B cell (primary cell): ENCODE data around the gene C15orf39. TPM values are rescaled to one million over a fixed set of nuclear protein-coding genes. Genes with fewer than 3 reads are reported as not detected.

Experiments used
- ATAC-seq: fragments of 200-7000 bp; cut with Tn5 transposase; one replicate; pipeline ENCODE4 v1.10.0; 2021; ENCODE audit warnings: low read depth, mild to moderate bottlenecking, moderate number of reproducible peaks, moderate library complexity
- CTCF ChIA-PET: fragments of 350-600 bp; sonication (Branson Sonifier 250); formaldehyde crosslinking; loops from one replicate; lab custom pipeline; 2021; ENCODE audit warnings: antibody characterized with exemption, inconsistent platforms; lab: Charles Lee
- POLR2A ChIA-PET: fragments of 350-600 bp; sonication (Branson Sonifier 250); formaldehyde crosslinking; loops from one replicate; lab custom pipeline; 2021; ENCODE audit warnings: antibody characterized with exemption; lab: Charles Lee
- DNase-seq: peaks from one replicate; pipeline ENCODE4 v3.0.0; 2013
- H2AFZ ChIP-seq: 2 replicates; pipeline ENCODE4 v1.6.1; 2012; ENCODE audit warnings: mild to moderate bottlenecking, low read depth, low read length; ENCODE audit not compliant: insufficient read depth, poor library complexity, severe bottlenecking
- H3K27ac ChIP-seq, 2 donors: 1 replicate in 1 of 2; 2 replicates in 1 of 2; pipeline ENCODE4 v1.5.1; 2012 to 2013; ENCODE audit warnings: low read length in 2 of 2, mild to moderate bottlenecking in 2 of 2, moderate library complexity in 1 of 2
- H3K27me3 ChIP-seq, 4 experiments: fragments of 200-600 bp in 1 of 4; sonication (generic) in 1 of 4; replicated peaks in 1 of 4; 1 replicate in 2 of 4; 2 replicates in 2 of 4; pipeline versions ENCODE4 v1.6.1 to v1.7.0; 2013 to 2016; ENCODE audit warnings: low read length in 3 of 4, mild to moderate bottlenecking in 2 of 4, mixed read lengths in 1 of 4, moderate library complexity in 1 of 4; ENCODE audit not compliant: insufficient read depth in 4 of 4, control insufficient read depth in 3 of 4; ENCODE audit errors: control extremely low read depth in 1 of 4
- H3K36me3 ChIP-seq, 2 experiments: replicated peaks in 1 of 2; 1 replicate in 1 of 2; 2 replicates in 1 of 2; pipeline versions ENCODE4 v1.6.1 to v1.7.1; 2013; ENCODE audit warnings: low read length in 1 of 2; ENCODE audit not compliant: insufficient read depth in 2 of 2, control insufficient read depth in 1 of 2; ENCODE audit errors: control extremely low read depth in 1 of 2, extremely low read depth in 1 of 2
- H3K4me1 ChIP-seq, 2 donors: fragments of 200-600 bp in 1 of 2; sonication (generic) in 1 of 2; 1 replicate in 1 of 2; 2 replicates in 1 of 2; pipeline versions ENCODE4 v1.5.1 to v1.6.1; 2013 to 2017; ENCODE audit warnings: low read length in 2 of 2; ENCODE audit not compliant: control insufficient read depth in 2 of 2, insufficient read depth in 2 of 2
- H3K4me2 ChIP-seq: replicated peaks from 2 replicates; pipeline ENCODE3; 2012; ENCODE audit warnings: mild to moderate bottlenecking, low read depth, low read length; ENCODE audit not compliant: poor library complexity, severe bottlenecking
- H3K4me3 ChIP-seq, 5 experiments: fragments of 200-600 bp in 1 of 5; sonication (generic) in 1 of 5; 1 replicate in 3 of 5; 2 replicates in 2 of 5; pipeline versions ENCODE4 v1.5.1 to v1.7.0; 2011 to 2016; ENCODE audit warnings: low read length in 4 of 5, mild to moderate bottlenecking in 4 of 5, low read depth in 2 of 5, control low read depth in 1 of 5, moderate library complexity in 1 of 5; ENCODE audit not compliant: insufficient read depth in 1 of 5; ENCODE audit errors: control extremely low read depth in 1 of 5, extremely low read depth in 1 of 5
- H3K79me2 ChIP-seq: fragments of 200-600 bp; sonication (generic); one replicate; pipeline ENCODE4 v1.6.0; 2016; ENCODE audit warnings: low read length; ENCODE audit not compliant: control insufficient read depth, insufficient read depth
- H3K9ac ChIP-seq: fragments of 200-600 bp; sonication (generic); 2 replicates; pipeline ENCODE4 v1.6.1; 2017; ENCODE audit warnings: mild to moderate bottlenecking, low read length, moderate library complexity
- H3K9me3 ChIP-seq, 3 donors: one replicate each; pipeline versions ENCODE4 v1.6.1 to v1.7.1; 2013; ENCODE audit warnings: low read length in 2 of 3; ENCODE audit not compliant: control insufficient read depth in 2 of 3, insufficient read depth in 1 of 3; ENCODE audit errors: control extremely low read depth in 1 of 3
- H4K20me1 ChIP-seq: 2 replicates; pipeline ENCODE4 v1.6.0; 2012; ENCODE audit warnings: mild to moderate bottlenecking, low read length; ENCODE audit not compliant: insufficient read depth, control insufficient read depth, poor library complexity, severe bottlenecking
- H3K27ac Mint-ChIP-seq: one replicate; pipeline ENCODE4 v1.8.0; 2021; ENCODE audit warnings: mixed read lengths
- H3K27me3 Mint-ChIP-seq: one replicate; pipeline ENCODE4 v1.8.0; 2021; ENCODE audit warnings: mixed read lengths
- H3K4me1 Mint-ChIP-seq: one replicate; pipeline ENCODE4 v1.8.0; 2021; ENCODE audit warnings: mixed read lengths
- H3K4me3 Mint-ChIP-seq: one replicate; pipeline ENCODE4 v1.8.0; 2021; ENCODE audit warnings: mixed read lengths
- H3K9me3 Mint-ChIP-seq: one replicate; pipeline ENCODE4 v1.8.0; 2022; ENCODE audit warnings: mixed read lengths; ENCODE audit not compliant: insufficient read depth
- EZH2 ChIP-seq: IDR thresholded peaks from 2 replicates; pipeline ENCODE4 v1.6.1; 2012; ENCODE audit warnings: borderline replicate concordance, low read depth, mild to moderate bottlenecking, moderate library complexity, low read length; ENCODE audit not compliant: insufficient read depth, poor library complexity, severe bottlenecking
- WGBS: methylation state at CpG from one replicate; pipeline ENCODE4 v1.1.5; 2013; ENCODE audit warnings: missing lambda C conversion rate; ENCODE audit not compliant: insufficient coverage; 5-methylcytosine and 5-hydroxymethylcytosine counted together
- intact Hi-C: fragments of 100-400 bp; cut with micrococcal nuclease; formaldehyde crosslinking; loops from one replicate; pipeline ENCODE4 v1.10.0; 2022
- polyA plus RNA-seq: library from polyadenylated mRNA; depleted of rRNA; stranded (reverse); fragments of >200 nt; gene quantifications from 2 replicates; pipeline ENCODE4 v1.2.3, GENCODE V29; 2012
- total RNA-seq, 2 donors: library from RNA; stranded (reverse); fragments of 120-200 nt in 1 of 2; gene quantifications; 1 replicate in 1 of 2; 2 replicates in 1 of 2; pipeline versions ENCODE4 v1.2.3 to v1.2.4, GENCODE V29; 2013 to 2022
- TF ChIP-seq, protein P1 (sequence below): fragments of 200-600 bp; IDR thresholded peaks from one replicate; pipeline ENCODE4 v1.8.0; 2022; ENCODE audit warnings: antibody characterized with exemption, mild to moderate bottlenecking

Gene C15orf39
- total and polyA plus RNA-seq, 2 donors (not counting 1 experiment from before 2014, with no cell fraction given) = 12.4 to 72.7 TPM

DNA sequence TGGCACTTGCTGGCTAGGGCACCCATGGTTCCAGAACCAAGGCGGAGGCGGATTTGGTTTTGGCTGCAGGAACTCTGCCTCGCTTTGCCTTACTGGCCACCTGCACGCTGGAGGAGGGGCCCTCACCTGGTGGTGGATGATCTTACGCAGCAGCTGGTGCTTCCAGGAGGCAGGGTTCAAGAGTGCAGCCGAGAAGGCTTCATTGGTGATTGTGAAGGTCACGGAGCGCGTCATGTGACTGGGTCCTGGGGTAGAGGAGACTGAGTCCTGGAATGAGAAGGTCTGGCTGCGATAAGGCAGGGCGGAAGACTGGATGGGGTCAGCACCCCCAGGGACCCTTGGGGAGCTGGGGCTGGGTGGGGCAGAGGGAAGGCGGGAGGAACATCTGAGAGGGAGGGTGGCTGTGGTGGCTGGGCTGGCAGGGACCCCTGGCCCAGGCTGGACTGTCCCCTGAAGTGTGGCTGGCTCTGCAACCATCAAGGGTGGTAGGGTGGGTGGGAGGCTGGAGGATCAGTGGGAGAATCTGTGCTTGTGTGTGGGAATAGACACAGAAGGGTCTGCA is 30.7 kb downstream of the C15orf39 start:
- peaks cover 20% of the 10 kb centered on the region for H3K27me3 Mint-ChIP-seq
- H3K27me3 ChIP-seq = peaks cover 0 to 12% (median 4%) of the 10 kb centered on the region in 4 experiments
- POLR2A ChIA-PET = no interaction called here

DNA sequence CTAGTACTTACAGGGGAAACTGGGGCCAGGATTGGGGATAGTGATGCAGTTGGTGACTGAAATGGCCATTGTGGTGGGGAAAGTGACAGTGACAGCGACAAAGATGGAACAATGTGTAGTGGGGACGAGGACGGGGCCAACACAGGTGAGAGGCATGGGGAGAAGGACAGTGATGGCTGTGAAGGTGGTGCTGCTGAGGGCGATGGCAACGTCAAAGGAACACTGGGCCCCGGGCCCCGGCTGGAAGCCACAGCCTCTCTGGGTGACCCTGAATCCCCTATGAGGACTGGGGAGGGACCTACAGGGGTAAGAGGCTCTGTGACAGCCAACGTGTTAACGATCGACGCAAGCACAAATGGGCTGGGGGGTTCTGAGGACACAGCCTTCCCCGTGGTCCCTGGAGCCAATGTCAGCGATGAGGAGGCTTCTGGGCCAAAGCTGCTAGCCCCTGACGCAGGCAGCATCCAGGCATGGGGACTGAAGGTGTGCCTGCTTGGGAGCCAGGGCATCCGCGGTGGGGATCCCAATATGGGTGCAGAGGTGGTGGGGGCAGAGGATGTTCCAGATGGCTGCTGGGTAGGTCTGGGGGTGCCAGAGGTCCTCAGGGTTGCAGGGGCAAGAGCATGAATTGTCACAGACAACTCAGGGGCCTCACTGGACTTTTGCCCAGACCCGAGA is 31.3 kb downstream of the C15orf39 start:
- Histone ChIP-seq H3K9me3 (peaks cover 0 to 7% (median 0%) of the 10 kb centered on the region in 3 donors), H4K20me1 (no peaks in the 10 kb centered on the region), H3K4me3 (no peak overlapping the region), H3K27ac (no peak overlapping the region), H3K4me2 (no peak overlapping the region), H3K36me3 (no peaks in the 10 kb centered on the region), H3K79me2 (no peaks in the 10 kb centered on the region), H3K9ac (no peak overlapping the region), H3K27me3 (peaks cover 0 to 10% (median 4%) of the 10 kb centered on the region in 4 experiments), H3K4me1 (no peaks in the 10 kb centered on the region), H2AFZ (no peak overlapping the region)
- 94% methylated on average over 17 of the region's 17 CpGs for WGBS
- H3K4me3 Mint-ChIP-seq = no peak overlapping the region
- no peak for ATAC-seq
- TF ChIP-seq, protein P1, sequence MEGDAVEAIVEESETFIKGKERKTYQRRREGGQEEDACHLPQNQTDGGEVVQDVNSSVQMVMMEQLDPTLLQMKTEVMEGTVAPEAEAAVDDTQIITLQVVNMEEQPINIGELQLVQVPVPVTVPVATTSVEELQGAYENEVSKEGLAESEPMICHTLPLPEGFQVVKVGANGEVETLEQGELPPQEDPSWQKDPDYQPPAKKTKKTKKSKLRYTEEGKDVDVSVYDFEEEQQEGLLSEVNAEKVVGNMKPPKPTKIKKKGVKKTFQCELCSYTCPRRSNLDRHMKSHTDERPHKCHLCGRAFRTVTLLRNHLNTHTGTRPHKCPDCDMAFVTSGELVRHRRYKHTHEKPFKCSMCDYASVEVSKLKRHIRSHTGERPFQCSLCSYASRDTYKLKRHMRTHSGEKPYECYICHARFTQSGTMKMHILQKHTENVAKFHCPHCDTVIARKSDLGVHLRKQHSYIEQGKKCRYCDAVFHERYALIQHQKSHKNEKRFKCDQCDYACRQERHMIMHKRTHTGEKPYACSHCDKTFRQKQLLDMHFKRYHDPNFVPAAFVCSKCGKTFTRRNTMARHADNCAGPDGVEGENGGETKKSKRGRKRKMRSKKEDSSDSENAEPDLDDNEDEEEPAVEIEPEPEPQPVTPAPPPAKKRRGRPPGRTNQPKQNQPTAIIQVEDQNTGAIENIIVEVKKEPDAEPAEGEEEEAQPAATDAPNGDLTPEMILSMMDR = no peak
- TF ChIP-seq EZH2 = no peak
- H3K27me3 Mint-ChIP-seq = peaks cover 20% of the 10 kb centered on the region
- ChIA-PET CTCF (no interaction called here), POLR2A (no interaction called here)
- intact Hi-C loops = no loop called here
- no peaks in the 10 kb centered on the region for H3K9me3 Mint-ChIP-seq
- H3K4me1 Mint-ChIP-seq = no peaks in the 10 kb centered on the region
- no peak overlapping the region for H3K27ac Mint-ChIP-seq
- DNase-seq = no peak

More for the DNA sequence above, 30.7 kb downstream of the C15orf39 start:
- no peak overlapping the region for H3K4me2 ChIP-seq
- no peak for ATAC-seq
- Mint-ChIP-seq H3K4me3 (no peak overlapping the region), H3K27ac (no peak overlapping the region), H3K9me3 (no peaks in the 10 kb centered on the region), H3K4me1 (no peaks in the 10 kb centered on the region)
- 98% methylated on average over 12 of the region's 12 CpGs for WGBS
- peaks cover 0 to 7% (median 0%) of the 10 kb centered on the region in 3 donors for H3K9me3 ChIP-seq
- no peaks in the 10 kb centered on the region for H3K79me2 ChIP-seq
- no peaks in the 10 kb centered on the region for H3K4me1 ChIP-seq
- intact Hi-C loops = no loop called here
- no peak overlapping the region for H2AFZ ChIP-seq
- no peak overlapping the region for H3K4me3 ChIP-seq
- no peak for DNase-seq
- no peak for TF ChIP-seq EZH2
- TF ChIP-seq, protein P1 = no peak
- no peaks in the 10 kb centered on the region for H3K36me3 ChIP-seq
- no peak overlapping the region for H3K27ac ChIP-seq
- CTCF ChIA-PET = no interaction called here
- H3K9ac ChIP-seq = no peak overlapping the region
- no peaks in the 10 kb centered on the region for H4K20me1 ChIP-seq
